Trophoblast cell (in vitro differentiated cells and primary cell): ENCODE results near the gene TNPO2.

Source experiments
- DNase-seq, 2 donors: peaks; one replicate each; pipeline ENCODE4 v3.0.0-alpha.2; 2016
- H2AFZ ChIP-seq: 2 replicates; pipeline ENCODE4 v1.6.1; 2013; ENCODE audit warnings: low read length, moderate library complexity, mild to moderate bottlenecking; ENCODE audit not compliant: insufficient read depth, poor library complexity
- H2AK5ac ChIP-seq: 2 replicates; pipeline ENCODE4 v1.6.1; 2013; ENCODE audit warnings: mild to moderate bottlenecking, low read length
- H2BK120ac ChIP-seq: 2 replicates; pipeline ENCODE4 v1.6.1; 2013; ENCODE audit warnings: low read length, mild to moderate bottlenecking, moderate library complexity; ENCODE audit not compliant: insufficient read depth, poor library complexity
- H2BK12ac ChIP-seq: 2 replicates; pipeline ENCODE4 v1.6.1; 2013; ENCODE audit warnings: mild to moderate bottlenecking, low read length, moderate library complexity
- H2BK5ac ChIP-seq: 2 replicates; pipeline ENCODE4 v1.6.1; 2013; ENCODE audit warnings: low read length, low read depth, moderate library complexity, mild to moderate bottlenecking; ENCODE audit not compliant: poor library complexity
- H3K14ac ChIP-seq: 2 replicates; pipeline ENCODE4 v1.6.1; 2013; ENCODE audit warnings: mild to moderate bottlenecking, low read length
- H3K18ac ChIP-seq: 2 replicates; pipeline ENCODE4 v1.6.1; 2013; ENCODE audit warnings: mild to moderate bottlenecking, low read length
- H3K23ac ChIP-seq: 2 replicates; pipeline ENCODE4 v1.6.1; 2013; ENCODE audit warnings: low read length
- H3K27ac ChIP-seq: 2 replicates; pipeline ENCODE4 v1.5.1; 2013; ENCODE audit warnings: low read depth, mild to moderate bottlenecking, inconsistent platforms, low read length, moderate library complexity
- H3K27me3 ChIP-seq: 2 replicates; pipeline ENCODE4 v1.6.1; 2013; ENCODE audit warnings: inconsistent platforms, mild to moderate bottlenecking, low read length, moderate library complexity; ENCODE audit not compliant: insufficient read depth
- H3K36me3 ChIP-seq, 2 experiments: 1 replicate in 1 of 2; 2 replicates in 1 of 2; pipeline ENCODE4 v1.6.1; 2013; ENCODE audit warnings: low read length in 2 of 2, mild to moderate bottlenecking in 2 of 2, moderate library complexity in 1 of 2; ENCODE audit not compliant: insufficient read depth in 2 of 2, control insufficient read depth in 1 of 2
- H3K4ac ChIP-seq: 2 replicates; pipeline ENCODE4 v1.6.1; 2013; ENCODE audit warnings: low read depth, mild to moderate bottlenecking, low read length, moderate library complexity
- H3K4me1 ChIP-seq, 2 experiments: 1 replicate in 1 of 2; 2 replicates in 1 of 2; pipeline ENCODE4 v1.6.1; 2013; ENCODE audit warnings: low read length in 2 of 2, mild to moderate bottlenecking in 2 of 2, moderate library complexity in 1 of 2; ENCODE audit not compliant: insufficient read depth in 2 of 2, control insufficient read depth in 1 of 2
- H3K4me2 ChIP-seq: 2 replicates; pipeline ENCODE4 v1.6.1; 2013; ENCODE audit warnings: inconsistent platforms, mild to moderate bottlenecking, low read length, moderate library complexity
- H3K4me3 ChIP-seq: 2 replicates; pipeline ENCODE4 v1.5.1; 2013; ENCODE audit warnings: mild to moderate bottlenecking, low read depth, low read length, inconsistent platforms
- H3K79me1 ChIP-seq: one replicate; pipeline ENCODE4 v1.6.1; 2013; ENCODE audit warnings: low read length
- H3K79me2 ChIP-seq: 2 replicates; pipeline ENCODE4 v1.6.1; 2013; ENCODE audit warnings: low read length, mild to moderate bottlenecking; ENCODE audit not compliant: control insufficient read depth, insufficient read depth, poor library complexity
- H3K9ac ChIP-seq: 2 replicates; pipeline ENCODE4 v1.6.1; 2013; ENCODE audit warnings: mild to moderate bottlenecking, low read length
- H3K9me3 ChIP-seq: 2 replicates; pipeline ENCODE4 v1.6.1; 2013; ENCODE audit warnings: low read depth, mild to moderate bottlenecking, control low read depth, inconsistent platforms, low read length; ENCODE audit not compliant: insufficient read depth
- H4K12ac ChIP-seq: 2 replicates; pipeline ENCODE4 v1.6.1; 2013; ENCODE audit warnings: low read depth, mild to moderate bottlenecking, low read length, moderate library complexity
- H4K8ac ChIP-seq: 2 replicates; pipeline ENCODE4 v1.6.1; 2013; ENCODE audit warnings: low read depth, mild to moderate bottlenecking, low read length, moderate library complexity
- H4K91ac ChIP-seq: one replicate; pipeline ENCODE4 v1.6.1; 2013; ENCODE audit warnings: low read depth, mild to moderate bottlenecking, low read length, moderate library complexity
- WGBS: extraction: QIAGEN DNeasy Blood & Tissue Kit; methylation state at CpG from one replicate; pipeline ENCODE4 v1.1.7; 2013; ENCODE audit warnings: missing lambda C conversion rate; ENCODE audit not compliant: insufficient read length, insufficient coverage; ENCODE audit errors: extremely low coverage; 5-methylcytosine and 5-hydroxymethylcytosine counted together

TNPO2 gene

DNA sequence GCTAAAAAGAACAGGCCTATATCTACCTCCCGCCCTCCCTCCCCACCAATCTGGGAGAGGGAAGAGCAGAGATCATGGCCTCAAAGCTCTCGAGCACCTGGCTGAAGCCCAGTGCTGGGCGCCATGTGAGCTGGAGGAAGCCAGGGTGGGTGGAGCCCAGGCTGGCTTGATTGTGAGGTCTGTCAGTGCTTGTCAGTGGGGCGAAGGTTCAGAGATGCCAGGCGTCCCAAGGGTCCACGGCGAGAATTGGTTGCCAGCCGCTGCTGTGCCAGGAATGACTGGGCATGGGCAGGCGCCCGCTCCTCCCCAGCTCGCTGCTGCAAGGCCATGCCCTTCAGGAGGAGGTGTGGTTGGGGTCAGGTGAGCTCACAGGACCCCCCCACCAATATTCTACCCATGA, 39.4 kb upstream of the TNPO2 start:
- no peak overlapping the region for H2AFZ ChIP-seq
- H3K9ac ChIP-seq = no peak overlapping the region

DNA sequence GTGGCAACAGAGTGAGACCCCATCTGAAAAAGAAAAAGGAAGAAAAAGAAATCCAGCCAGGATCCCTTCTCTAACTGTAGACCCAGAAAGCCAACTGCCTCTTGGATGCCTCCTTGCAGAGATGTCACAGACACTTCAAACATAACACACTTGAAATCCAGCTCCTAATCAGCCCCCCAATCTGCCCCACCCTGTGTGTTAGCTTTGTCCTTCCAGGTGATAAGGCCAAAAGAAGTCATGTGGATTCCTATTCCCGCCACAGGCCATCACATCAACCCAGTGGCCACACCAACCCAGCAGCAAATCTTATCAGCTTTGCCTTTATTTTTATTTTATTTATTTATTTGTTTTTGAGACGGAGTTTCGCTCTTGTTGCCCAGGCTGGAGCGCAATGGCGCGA, 36.0 kb upstream of the TNPO2 start:
- no peak overlapping the region for H2BK12ac ChIP-seq
- no peak overlapping the region for H3K14ac ChIP-seq
- no peak overlapping the region for H2BK5ac ChIP-seq
- H3K36me3 ChIP-seq = peaks cover 20 to 29% of the 10 kb centered on the region in 2 experiments
- H3K4me3 ChIP-seq = no peak overlapping the region
- no peak overlapping the region for H2AFZ ChIP-seq
- no peaks in the 10 kb centered on the region for H3K79me2 ChIP-seq
- H3K4me1 ChIP-seq = peaks cover 0 to 7% of the 10 kb centered on the region in 2 experiments
- H3K27ac ChIP-seq = no peak overlapping the region
- H2AK5ac ChIP-seq = no peak overlapping the region
- no peaks in the 10 kb centered on the region for H3K79me1 ChIP-seq
- no peak overlapping the region for H3K23ac ChIP-seq
- no peak overlapping the region for H3K4me2 ChIP-seq
- H4K8ac ChIP-seq = no peak overlapping the region
- no peak overlapping the region for H2BK120ac ChIP-seq
- no peak overlapping the region for H3K9ac ChIP-seq
- H3K18ac ChIP-seq = no peak overlapping the region
- no peaks in the 10 kb centered on the region for H3K27me3 ChIP-seq
- no peak overlapping the region for H4K12ac ChIP-seq
- no peak overlapping the region for H3K4ac ChIP-seq
- WGBS = no CpG with 5 or more reads among the region's 6 CpGs
- no peak for DNase-seq
- peaks cover 3% of the 10 kb centered on the region for H3K9me3 ChIP-seq
- H4K91ac ChIP-seq = no peak overlapping the region

More for the DNA sequence above, 39.4 kb upstream of the TNPO2 start:
- no peak for DNase-seq
- Histone ChIP-seq H3K4me2 (no peak overlapping the region), H2AK5ac (no peak overlapping the region), H3K79me2 (no peaks in the 10 kb centered on the region), H2BK12ac (no peak overlapping the region), H3K4me3 (no peak overlapping the region), H2BK120ac (no peak overlapping the region), H3K4ac (no peak overlapping the region), H4K12ac (no peak overlapping the region), H3K27me3 (no peaks in the 10 kb centered on the region), H3K27ac (no peak overlapping the region), H3K18ac (no peak overlapping the region), H3K14ac (no peak overlapping the region), H3K23ac (no peak overlapping the region), H3K4me1 (no peaks in the 10 kb centered on the region), H4K91ac (no peak overlapping the region), H4K8ac (no peak overlapping the region), H2BK5ac (no peak overlapping the region), H3K79me1 (no peaks in the 10 kb centered on the region), H3K36me3 (peaks cover 46 to 56% of the 10 kb centered on the region in 2 experiments), H3K9me3 (peaks cover 5% of the 10 kb centered on the region)
- WGBS = no CpG with 5 or more reads among the region's 11 CpGs

DNA sequence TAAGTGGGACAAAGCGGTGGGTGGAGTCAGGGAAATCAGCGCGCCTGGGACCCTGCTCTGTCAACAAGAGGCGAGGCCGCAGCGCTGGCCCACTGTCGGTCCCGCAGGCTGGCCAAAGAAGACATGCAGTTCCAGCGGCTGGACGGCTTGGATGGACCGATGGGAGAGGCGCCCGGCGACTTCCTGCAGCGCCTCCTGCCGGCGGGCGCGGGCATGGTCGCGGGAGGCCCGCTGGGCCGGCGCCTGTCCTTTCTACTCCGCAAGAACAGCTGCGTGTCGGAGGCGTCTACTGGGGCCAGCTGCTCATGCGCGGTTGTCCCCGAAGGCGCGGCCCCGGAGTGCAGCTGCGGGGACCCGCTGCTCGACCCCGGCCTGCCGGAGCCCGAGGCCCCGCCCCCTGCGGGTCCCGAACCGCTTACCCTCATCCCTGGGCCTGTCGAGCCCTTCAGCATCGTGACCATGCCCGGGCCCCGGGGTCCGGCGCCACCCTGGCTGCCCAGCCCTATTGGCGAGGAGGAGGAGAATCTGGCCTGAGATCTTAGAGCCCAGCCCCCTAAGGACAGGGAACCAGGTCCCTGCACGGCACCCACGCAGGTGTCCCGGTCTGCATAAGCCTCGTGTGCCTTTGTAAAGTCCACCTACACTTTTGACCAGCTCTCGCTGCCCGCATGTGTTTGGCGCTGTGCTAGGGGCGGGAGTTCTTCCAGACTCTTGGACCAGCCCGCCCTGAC, 34.0 kb upstream of the TNPO2 start:
- WGBS = no CpG with 5 or more reads among the region's 60 CpGs
- no peak overlapping the region for H3K23ac ChIP-seq
- DNase-seq = peak; percentile 95 to 96

DNA sequence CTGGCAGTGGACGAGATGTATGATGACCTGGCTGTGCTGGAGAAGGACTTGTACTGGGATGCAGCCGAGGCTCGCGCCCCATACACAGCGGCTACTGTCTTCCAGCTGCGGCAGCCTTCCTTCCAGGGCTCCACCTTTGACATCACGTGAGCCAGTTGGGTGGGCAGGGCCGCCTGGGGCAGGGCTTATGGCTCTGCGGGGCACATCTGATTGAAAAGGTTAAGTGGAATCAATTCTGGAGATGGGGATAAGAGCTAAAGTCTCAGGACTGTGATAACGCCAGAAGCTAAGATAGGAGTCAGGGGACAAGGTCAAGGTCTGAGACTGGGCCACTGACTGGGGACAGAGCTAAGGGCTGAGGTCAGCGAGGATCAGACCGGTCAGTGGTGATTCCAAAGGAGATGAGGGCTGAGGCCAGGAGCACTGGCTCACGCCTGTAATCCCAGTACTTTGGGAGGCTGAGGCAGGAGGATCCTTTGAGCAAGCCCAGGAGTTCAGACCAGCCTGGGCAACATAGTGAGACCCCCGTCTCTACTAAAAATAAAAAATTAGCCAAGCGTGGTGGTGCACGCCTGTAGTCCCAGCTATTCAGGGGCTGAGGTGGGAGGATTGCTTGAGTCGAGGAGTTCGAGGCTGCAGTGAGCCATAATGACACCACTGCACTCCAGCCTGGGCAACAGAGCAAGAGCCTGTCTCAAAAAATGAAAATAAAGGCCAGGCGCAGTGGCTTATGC, 32.6 kb upstream of the TNPO2 start:
- WGBS = no CpG with 5 or more reads among the region's 19 CpGs
- no peak overlapping the region for H3K4me2 ChIP-seq

More for the DNA sequence above, 34.0 kb upstream of the TNPO2 start:
- H3K4me1 ChIP-seq = peaks cover 0 to 7% of the 10 kb centered on the region in 2 experiments
- H3K79me2 ChIP-seq = no peaks in the 10 kb centered on the region
- no peak overlapping the region for H3K4ac ChIP-seq
- H4K8ac ChIP-seq = peak overlapping the region; percentile 70
- H3K4me3 ChIP-seq = peak overlapping the region; percentile 51
- H3K4me2 ChIP-seq = peak overlapping the region; percentile 66
- H3K79me1 ChIP-seq = no peaks in the 10 kb centered on the region
- H4K12ac ChIP-seq = peak overlapping the region; percentile 74
- peak overlapping the region; percentile 21 for H3K27ac ChIP-seq
- H2AFZ ChIP-seq = peak overlapping the region; percentile 84
- H3K18ac ChIP-seq = peak overlapping the region; percentile 3
- H3K9me3 ChIP-seq = peaks cover 2% of the 10 kb centered on the region
- H2BK12ac ChIP-seq = no peak overlapping the region
- H2BK5ac ChIP-seq = no peak overlapping the region
- peaks cover 6 to 10% of the 10 kb centered on the region in 2 experiments for H3K36me3 ChIP-seq
- H3K27me3 ChIP-seq = no peaks in the 10 kb centered on the region
- H2AK5ac ChIP-seq = no peak overlapping the region
- H4K91ac ChIP-seq = no peak overlapping the region
- no peak overlapping the region for H2BK120ac ChIP-seq
- H3K9ac ChIP-seq = peak overlapping the region; percentile 60
- peak overlapping the region; percentile 75 for H3K14ac ChIP-seq

More for the DNA sequence above, 32.6 kb upstream of the TNPO2 start:
- no peak overlapping the region for H3K4ac ChIP-seq
- peak in 1 of 2 donors; percentile 53 for DNase-seq
- peaks cover 0 to 7% of the 10 kb centered on the region in 2 experiments for H3K4me1 ChIP-seq
- no peaks in the 10 kb centered on the region for H3K27me3 ChIP-seq
- no peak overlapping the region for H2BK12ac ChIP-seq
- H2AFZ ChIP-seq = no peak overlapping the region
- H2BK5ac ChIP-seq = no peak overlapping the region
- no peak overlapping the region for H3K27ac ChIP-seq
- H3K36me3 ChIP-seq = no peaks in the 10 kb centered on the region
- no peak overlapping the region for H3K18ac ChIP-seq
- H3K79me1 ChIP-seq = no peaks in the 10 kb centered on the region
- no peak overlapping the region for H3K23ac ChIP-seq
- no peak overlapping the region for H2BK120ac ChIP-seq
- H3K9me3 ChIP-seq = peaks cover 3% of the 10 kb centered on the region
- H4K8ac ChIP-seq = no peak overlapping the region
- no peak overlapping the region for H3K4me3 ChIP-seq
- no peak overlapping the region for H4K12ac ChIP-seq
- H3K14ac ChIP-seq = no peak overlapping the region
- H4K91ac ChIP-seq = no peak overlapping the region
- no peaks in the 10 kb centered on the region for H3K79me2 ChIP-seq
- no peak overlapping the region for H3K9ac ChIP-seq
- H2AK5ac ChIP-seq = no peak overlapping the region
